ES-I3 (cell line): Measurements from ENCODE around the gene INPP5A.
"Not testable (repeated sequence)": the region's sequence is repeated elsewhere in the genome, so short reads cannot be mapped to it uniquely, and the experiment has no call there.

Experiments
- H3K36me3 ChIP-seq: 2 replicates; pipeline ENCODE4 v1.6.1; 2013; ENCODE audit warnings: mild to moderate bottlenecking, low read length, control low read depth, moderate library complexity; ENCODE audit not compliant: insufficient read depth
- H3K4me1 ChIP-seq: 2 replicates; pipeline ENCODE4 v1.6.1; 2013; ENCODE audit warnings: mild to moderate bottlenecking, control low read depth, low read length; ENCODE audit not compliant: insufficient read depth
- H3K9ac ChIP-seq: 2 replicates; pipeline ENCODE4 v1.6.1; 2013; ENCODE audit warnings: low read depth, mild to moderate bottlenecking, low read length, moderate library complexity
- H3K9me3 ChIP-seq: 2 replicates; pipeline ENCODE4 v1.6.1; 2013; ENCODE audit warnings: mild to moderate bottlenecking, low read length, moderate library complexity; ENCODE audit not compliant: control insufficient read depth, insufficient read depth

INPP5A gene

GRCh38 chr10:132825783-132826523, 288.4 kb downstream of the INPP5A start:
- H3K36me3 ChIP-seq, H3K4me1 ChIP-seq, H3K9me3 ChIP-seq, H3K9ac ChIP-seq: not testable (repeated sequence)

GRCh38 chr10:132826524-132827422, 289.2 kb downstream of the INPP5A start:
- H3K36me3 ChIP-seq: no peaks in the 10 kb centered on the region

GRCh38 chr10:132827423-132827789, 289.8 kb downstream of the INPP5A start:
- Histone ChIP-seq H3K9ac (no peak overlapping the region), H3K4me1 (no peaks in the 10 kb centered on the region), H3K9me3 (no peaks in the 10 kb centered on the region; the same call in 1 of the 2 replicates), H3K36me3 (no peaks in the 10 kb centered on the region)

More at GRCh38 chr10:132826524-132827422, 289.2 kb downstream of the INPP5A start:
- H3K9ac ChIP-seq: no peak overlapping the region
- no peaks in the 10 kb centered on the region for H3K4me1 ChIP-seq
- no peaks in the 10 kb centered on the region; the same call in 1 of the 2 replicates for H3K9me3 ChIP-seq

GRCh38 chr10:132827861-132828539, 290.4 kb downstream of the INPP5A start:
- no peaks in the 10 kb centered on the region; the same call in 1 of the 2 replicates for H3K9me3 ChIP-seq
- H3K4me1 ChIP-seq: no peaks in the 10 kb centered on the region
- H3K36me3 ChIP-seq: no peaks in the 10 kb centered on the region
- no peak overlapping the region for H3K9ac ChIP-seq

GRCh38 chr10:132828681-132829080, 291.1 kb downstream of the INPP5A start:
- no peaks in the 10 kb centered on the region for H3K36me3 ChIP-seq
- H3K9ac ChIP-seq: no peak overlapping the region
- no peaks in the 10 kb centered on the region for H3K4me1 ChIP-seq
- H3K9me3 ChIP-seq: no peaks in the 10 kb centered on the region; the same call in 1 of the 2 replicates

GRCh38 chr10:132829403-132829802, 291.8 kb downstream of the INPP5A start:
- no peaks in the 10 kb centered on the region; the same call in 1 of the 2 replicates for H3K9me3 ChIP-seq
- H3K9ac ChIP-seq: no peak overlapping the region
- no peaks in the 10 kb centered on the region for H3K36me3 ChIP-seq
- H3K4me1 ChIP-seq: no peaks in the 10 kb centered on the region

GRCh38 chr10:132832186-132832969, 294.8 kb downstream of the INPP5A start:
- no peaks in the 10 kb centered on the region for H3K4me1 ChIP-seq
- no peak overlapping the region for H3K9ac ChIP-seq
- H3K9me3 ChIP-seq: no peaks in the 10 kb centered on the region
- H3K36me3 ChIP-seq: no peaks in the 10 kb centered on the region
